Mesendoderm (in vitro differentiated cells): ENCODE measurements around the gene TENT5A.

Source experiments
- DNase-seq: peaks from one replicate; pipeline ENCODE4 v3.0.0; 2013
- H2AK5ac ChIP-seq: 2 replicates; pipeline ENCODE4 v1.6.1; 2013; ENCODE audit warnings: low read length, inconsistent platforms
- H2BK120ac ChIP-seq: 2 replicates; pipeline ENCODE4 v1.6.1; 2013; ENCODE audit warnings: low read depth, mild to moderate bottlenecking, low read length, moderate library complexity, mixed read lengths
- H2BK15ac ChIP-seq: replicated peaks from 2 replicates; pipeline ENCODE4 v1.6.1; 2013; ENCODE audit warnings: low read depth, mild to moderate bottlenecking, moderate library complexity
- H2BK5ac ChIP-seq: 2 replicates; pipeline ENCODE4 v1.6.1; 2013; ENCODE audit warnings: low read length, inconsistent platforms
- H3K18ac ChIP-seq: 2 replicates; pipeline ENCODE4 v1.6.1; 2013; ENCODE audit warnings: mild to moderate bottlenecking, low read length, mixed read lengths
- H3K23ac ChIP-seq: one replicate; pipeline ENCODE4 v1.6.1; 2013; ENCODE audit warnings: low read length
- H3K27ac ChIP-seq: 2 replicates; pipeline ENCODE4 v1.5.1; 2013; ENCODE audit warnings: low read depth, mild to moderate bottlenecking, inconsistent platforms, low read length, moderate library complexity
- H3K27me3 ChIP-seq: 2 replicates; pipeline ENCODE4 v1.6.1; 2013; ENCODE audit warnings: low read length, control low read depth, mild to moderate bottlenecking, inconsistent platforms; ENCODE audit not compliant: insufficient read depth, poor library complexity
- H3K36me3 ChIP-seq: 2 replicates; pipeline ENCODE4 v1.6.1; 2013; ENCODE audit warnings: low read length, inconsistent platforms; ENCODE audit not compliant: control insufficient read depth, insufficient read depth
- H3K4ac ChIP-seq: one replicate; pipeline ENCODE4 v1.6.1; 2013; ENCODE audit warnings: low read depth, mild to moderate bottlenecking, low read length, moderate library complexity
- H3K4me1 ChIP-seq: 2 replicates; pipeline ENCODE4 v1.6.1; 2013; ENCODE audit warnings: low read depth, low read length, inconsistent platforms; ENCODE audit not compliant: control insufficient read depth
- H3K4me2 ChIP-seq: 2 replicates; pipeline ENCODE4 v1.6.1; 2013; ENCODE audit warnings: low read length
- H3K4me3 ChIP-seq: 2 replicates; pipeline ENCODE4 v1.5.1; 2013; ENCODE audit warnings: mild to moderate bottlenecking, low read length
- H3K56ac ChIP-seq: one replicate; pipeline ENCODE4 v1.6.1; 2013; ENCODE audit warnings: low read length
- H3K79me1 ChIP-seq: 2 replicates; pipeline ENCODE4 v1.6.1; 2013; ENCODE audit warnings: low read length, inconsistent platforms
- H3K79me2 ChIP-seq: 2 replicates; pipeline ENCODE4 v1.6.1; 2013; ENCODE audit warnings: mild to moderate bottlenecking, low read length; ENCODE audit not compliant: control insufficient read depth, insufficient read depth
- H3K9ac ChIP-seq: 2 replicates; pipeline ENCODE4 v1.6.1; 2013; ENCODE audit warnings: low read length, inconsistent platforms
- H4K5ac ChIP-seq: one replicate; pipeline ENCODE4 v1.6.1; 2013; ENCODE audit warnings: low read length
- H4K8ac ChIP-seq: one replicate; pipeline ENCODE4 v1.6.1; 2013; ENCODE audit warnings: low read depth, mild to moderate bottlenecking, control low read depth, low read length, moderate library complexity
- WGBS: extraction: QIAGEN DNeasy Blood & Tissue Kit; methylation state at CpG from one replicate; pipeline ENCODE4 v1.1.7; 2013; ENCODE audit warnings: low lambda C conversion rate, missing lambda C conversion rate; ENCODE audit not compliant: insufficient coverage; ENCODE audit errors: extremely low coverage; 5-methylcytosine and 5-hydroxymethylcytosine counted together

TENT5A gene

DNA sequence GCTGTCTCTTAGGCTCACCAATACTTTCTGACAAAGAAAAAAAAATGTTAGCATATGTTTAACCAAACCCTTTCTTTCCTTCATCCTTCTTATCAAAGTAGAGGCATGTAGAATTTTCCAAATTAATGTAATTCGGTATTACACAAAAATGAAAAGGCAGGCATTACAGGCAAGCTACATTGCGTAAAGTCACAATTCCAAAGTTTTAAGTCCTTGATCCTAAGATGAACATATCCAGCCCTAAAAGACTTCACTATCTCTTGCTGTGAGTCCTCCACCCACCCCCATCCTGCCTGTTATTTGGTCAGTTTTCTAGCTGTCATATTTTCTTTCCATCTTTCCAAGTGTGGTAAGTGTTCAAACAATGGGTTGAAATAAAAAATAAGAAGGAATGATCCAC is 12.1 kb upstream of the TENT5A start:
- Histone ChIP-seq H3K4me2 (no peak overlapping the region), H2BK120ac (no peak overlapping the region), H3K4ac (no peak overlapping the region), H3K4me3 (no peak overlapping the region), H3K23ac (no peak overlapping the region), H3K4me1 (peaks cover 2% of the 10 kb centered on the region), H3K18ac (no peak overlapping the region), H3K9ac (no peak overlapping the region), H3K36me3 (no peaks in the 10 kb centered on the region), H2BK15ac (no peak overlapping the region), H3K27ac (no peak overlapping the region), H3K27me3 (no peaks in the 10 kb centered on the region), H3K56ac (no peak overlapping the region), H4K8ac (no peak overlapping the region), H3K79me2 (no peaks in the 10 kb centered on the region), H2AK5ac (no peak overlapping the region), H4K5ac (no peak overlapping the region), H2BK5ac (no peak overlapping the region), H3K79me1 (no peaks in the 10 kb centered on the region)
- DNase-seq, result no peak
- no CpG with 5 or more reads among the region's 2 CpGs for WGBS

DNA sequence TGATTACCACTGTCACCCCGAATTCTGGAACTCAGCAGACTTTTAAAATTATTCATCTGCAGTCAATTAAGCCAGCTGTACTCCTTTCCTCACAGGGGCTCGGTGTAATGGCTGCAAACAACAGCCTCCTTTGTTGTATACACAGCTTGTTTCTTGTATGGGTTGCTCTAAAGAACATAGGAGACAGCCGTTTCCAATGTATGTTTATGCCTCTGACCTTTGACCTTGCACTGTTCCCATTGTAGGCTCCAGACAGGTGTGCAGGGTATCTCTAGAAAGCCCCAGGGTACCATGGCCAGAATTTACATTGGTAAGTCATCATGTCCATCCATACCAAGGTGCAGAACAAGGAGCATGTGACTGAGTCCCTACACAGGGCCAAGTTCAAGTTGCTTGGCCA is 11.5 kb upstream of the TENT5A start:
- Histone ChIP-seq H2AK5ac (no peak overlapping the region), H3K9ac (no peak overlapping the region), H2BK15ac (no peak overlapping the region), H3K27me3 (no peaks in the 10 kb centered on the region), H3K18ac (no peak overlapping the region), H3K4me1 (peaks cover 2% of the 10 kb centered on the region), H3K36me3 (no peaks in the 10 kb centered on the region), H3K79me2 (no peaks in the 10 kb centered on the region), H3K23ac (no peak overlapping the region), H3K4ac (no peak overlapping the region), H2BK120ac (no peak overlapping the region), H2BK5ac (no peak overlapping the region), H3K56ac (no peak overlapping the region), H3K79me1 (no peaks in the 10 kb centered on the region), H4K5ac (no peak overlapping the region), H3K27ac (no peak overlapping the region), H3K4me3 (no peak overlapping the region), H3K4me2 (no peak overlapping the region), H4K8ac (no peak overlapping the region)
- no CpG with 5 or more reads among the region's 3 CpGs for WGBS
- DNase-seq, result no peak

DNA sequence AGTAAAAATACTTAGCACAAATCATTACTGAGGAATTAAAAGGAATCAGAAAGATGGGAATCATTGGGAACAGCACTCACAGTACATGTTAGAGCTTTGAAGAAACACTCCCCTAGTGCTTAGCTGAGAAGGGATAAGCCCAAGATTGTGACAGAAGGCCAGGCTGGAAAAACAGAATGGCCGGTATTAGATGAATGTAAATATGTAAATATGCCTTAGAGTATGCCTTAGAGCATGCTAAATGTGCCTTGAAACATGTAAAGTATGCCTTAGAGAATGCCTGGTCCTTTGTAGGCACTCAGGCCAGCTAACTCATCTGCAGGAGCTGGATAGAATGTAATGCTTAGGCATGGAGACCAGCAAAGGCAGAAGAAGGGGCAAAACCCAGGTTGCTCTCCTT is 10.6 kb upstream of the TENT5A start:
- no peaks in the 10 kb centered on the region for H3K79me2 ChIP-seq
- H4K5ac ChIP-seq, result no peak overlapping the region
- H3K4me1 ChIP-seq, result peaks cover 2% of the 10 kb centered on the region
- no peaks in the 10 kb centered on the region for H3K36me3 ChIP-seq
- H3K23ac ChIP-seq, result no peak overlapping the region
- H3K79me1 ChIP-seq, result no peaks in the 10 kb centered on the region
- WGBS, result no CpG with 5 or more reads among the region's 1 CpG
- H4K8ac ChIP-seq, result no peak overlapping the region
- H3K9ac ChIP-seq, result no peak overlapping the region
- no peaks in the 10 kb centered on the region for H3K27me3 ChIP-seq
- no peak overlapping the region for H2BK120ac ChIP-seq
- no peak overlapping the region for H3K4ac ChIP-seq
- no peak overlapping the region for H2AK5ac ChIP-seq
- no peak overlapping the region for H2BK5ac ChIP-seq
- no peak overlapping the region for H3K56ac ChIP-seq
- H3K18ac ChIP-seq, result no peak overlapping the region
- no peak overlapping the region for H2BK15ac ChIP-seq
- no peak overlapping the region for H3K4me3 ChIP-seq
- H3K4me2 ChIP-seq, result no peak overlapping the region
- DNase-seq, result no peak
- H3K27ac ChIP-seq, result no peak overlapping the region

DNA sequence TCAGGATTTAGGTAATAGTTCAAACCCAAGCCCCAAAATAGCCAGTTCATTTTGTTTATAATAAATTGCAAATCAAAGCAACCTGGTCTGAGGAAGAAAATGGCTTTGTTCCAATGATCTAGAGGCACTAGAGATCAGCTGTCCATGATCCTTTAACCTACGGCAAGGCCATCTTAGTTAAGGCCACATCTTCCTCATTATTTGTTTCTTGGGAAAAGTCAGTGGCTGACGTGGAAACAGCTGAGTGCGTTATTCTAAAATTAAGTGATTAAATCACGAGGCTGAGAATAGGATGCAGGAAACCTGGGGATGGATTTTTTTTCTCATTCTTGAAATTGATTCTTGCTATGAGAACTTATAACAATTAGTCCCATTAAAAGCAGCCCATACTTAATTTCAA is 10.1 kb upstream of the TENT5A start:
- no peak overlapping the region for H3K4me2 ChIP-seq
- peak overlapping the region; percentile 10 for H2BK120ac ChIP-seq
- H2BK5ac ChIP-seq, result no peak overlapping the region
- H4K8ac ChIP-seq, result no peak overlapping the region
- H2BK15ac ChIP-seq, result no peak overlapping the region
- H3K27me3 ChIP-seq, result no peaks in the 10 kb centered on the region
- H3K4ac ChIP-seq, result no peak overlapping the region
- H3K23ac ChIP-seq, result no peak overlapping the region
- H3K79me1 ChIP-seq, result no peaks in the 10 kb centered on the region
- no peaks in the 10 kb centered on the region for H3K36me3 ChIP-seq
- H3K27ac ChIP-seq, result no peak overlapping the region
- H3K4me1 ChIP-seq, result peaks cover 2% of the 10 kb centered on the region
- H3K4me3 ChIP-seq, result no peak overlapping the region
- H4K5ac ChIP-seq, result no peak overlapping the region
- H3K9ac ChIP-seq, result no peak overlapping the region
- H3K18ac ChIP-seq, result no peak overlapping the region
- WGBS, result no CpG with 5 or more reads among the region's 4 CpGs
- no peak for DNase-seq
- no peak overlapping the region for H2AK5ac ChIP-seq
- no peak overlapping the region for H3K56ac ChIP-seq
- no peaks in the 10 kb centered on the region for H3K79me2 ChIP-seq

DNA sequence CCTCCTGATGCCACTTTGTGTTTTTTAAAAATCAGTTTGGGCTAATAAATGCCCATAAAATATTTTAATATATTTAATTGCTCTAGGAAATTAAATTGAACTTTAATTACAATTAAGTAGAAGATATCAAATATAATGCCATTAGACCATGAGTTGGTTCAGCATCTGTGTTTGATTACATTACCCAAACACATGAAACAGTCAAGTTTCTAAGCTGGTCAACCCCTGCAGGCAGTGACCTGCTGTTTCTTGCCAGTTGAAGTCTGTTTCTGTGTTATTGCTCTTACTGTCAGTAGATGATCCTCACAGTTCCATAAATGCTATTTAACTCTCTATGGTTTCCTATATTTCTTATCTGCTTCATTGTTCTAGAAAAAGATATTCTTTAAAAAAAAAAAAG is 9.7 kb upstream of the TENT5A start:
- H3K27me3 ChIP-seq, result no peaks in the 10 kb centered on the region
- H2BK5ac ChIP-seq, result no peak overlapping the region
- H3K79me1 ChIP-seq, result no peaks in the 10 kb centered on the region
- H3K23ac ChIP-seq, result no peak overlapping the region
- no peaks in the 10 kb centered on the region for H3K4me1 ChIP-seq
- H4K5ac ChIP-seq, result no peak overlapping the region
- H2BK15ac ChIP-seq, result no peak overlapping the region
- H3K9ac ChIP-seq, result no peak overlapping the region
- no peak overlapping the region for H3K4ac ChIP-seq
- H3K18ac ChIP-seq, result no peak overlapping the region
- no peak overlapping the region for H3K4me2 ChIP-seq
- H2AK5ac ChIP-seq, result no peak overlapping the region
- H3K4me3 ChIP-seq, result no peak overlapping the region
- H3K56ac ChIP-seq, result no peak overlapping the region
- no peaks in the 10 kb centered on the region for H3K36me3 ChIP-seq
- no peak overlapping the region for H2BK120ac ChIP-seq
- H4K8ac ChIP-seq, result no peak overlapping the region
- no peaks in the 10 kb centered on the region for H3K79me2 ChIP-seq
- no peak overlapping the region for H3K27ac ChIP-seq
- no peak for DNase-seq

DNA sequence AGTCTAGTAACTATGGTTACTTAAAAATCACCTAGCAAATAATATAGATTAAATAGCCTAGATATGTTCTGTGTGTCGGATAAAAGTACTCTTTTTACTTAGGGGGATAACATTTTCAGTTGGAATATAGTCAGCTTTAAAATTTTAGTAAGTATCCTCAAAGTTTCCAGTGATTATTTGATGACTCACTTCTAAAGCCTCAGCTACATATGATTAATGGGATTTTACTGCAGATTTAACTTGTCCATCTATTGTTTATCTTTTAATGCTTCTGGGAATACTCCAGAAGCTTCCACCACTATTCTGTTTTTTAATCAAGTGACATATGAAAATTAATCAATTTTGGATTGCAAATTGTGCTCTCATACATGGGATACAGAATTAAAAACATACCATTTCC is 8.7 kb upstream of the TENT5A start:
- Histone ChIP-seq H3K36me3 (no peaks in the 10 kb centered on the region), H2BK5ac (no peak overlapping the region), H3K79me2 (no peaks in the 10 kb centered on the region), H2BK120ac (no peak overlapping the region), H3K4me1 (no peaks in the 10 kb centered on the region), H4K5ac (no peak overlapping the region), H2BK15ac (no peak overlapping the region), H3K4me2 (no peak overlapping the region), H3K79me1 (no peaks in the 10 kb centered on the region), H3K4ac (no peak overlapping the region), H3K23ac (no peak overlapping the region), H3K27ac (no peak overlapping the region), H3K4me3 (no peak overlapping the region), H3K27me3 (no peaks in the 10 kb centered on the region), H2AK5ac (no peak overlapping the region), H3K56ac (no peak overlapping the region), H3K18ac (no peak overlapping the region), H3K9ac (no peak overlapping the region), H4K8ac (no peak overlapping the region)
- WGBS, result no CpG with 5 or more reads among the region's 1 CpG
- no peak for DNase-seq
